Hematopoietic multipotent progenitor cell treated with erythropoietin and hydrocortisone succinate and interleukin-3 and kit ligand, for 4 days (in vitro differentiated cells): ENCODE measurements around the gene COLEC12.

Experiments used
- DNase-seq: peaks from one replicate; pipeline ENCODE4 v3.0.0-alpha.2; 2015

COLEC12 gene

GRCh38 chr18:406677-407076 lies 93.8 kb downstream of the COLEC12 start:
- DNase-seq, result no peak

DNA sequence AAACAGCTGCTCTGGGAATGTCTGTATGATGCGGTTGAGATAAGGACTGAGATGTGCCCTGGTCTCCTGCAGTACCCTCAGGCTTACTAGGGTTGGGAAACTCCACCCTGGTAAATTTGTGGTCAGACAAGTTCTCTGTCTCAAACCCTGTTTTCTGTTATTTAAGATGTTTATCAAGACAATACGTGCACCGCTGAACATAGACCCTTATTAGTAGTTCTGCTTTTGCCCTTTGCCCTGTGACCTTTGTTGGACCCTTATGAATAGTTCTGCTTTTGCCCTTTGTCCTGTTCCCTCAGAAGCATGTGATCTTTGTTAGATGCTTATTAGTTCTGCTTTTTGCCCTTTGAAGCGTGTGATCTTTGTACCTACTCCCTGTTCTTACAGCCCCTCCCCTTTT lies 95.5 kb downstream of the COLEC12 start:
- DNase-seq, result peak; percentile 24

DNA sequence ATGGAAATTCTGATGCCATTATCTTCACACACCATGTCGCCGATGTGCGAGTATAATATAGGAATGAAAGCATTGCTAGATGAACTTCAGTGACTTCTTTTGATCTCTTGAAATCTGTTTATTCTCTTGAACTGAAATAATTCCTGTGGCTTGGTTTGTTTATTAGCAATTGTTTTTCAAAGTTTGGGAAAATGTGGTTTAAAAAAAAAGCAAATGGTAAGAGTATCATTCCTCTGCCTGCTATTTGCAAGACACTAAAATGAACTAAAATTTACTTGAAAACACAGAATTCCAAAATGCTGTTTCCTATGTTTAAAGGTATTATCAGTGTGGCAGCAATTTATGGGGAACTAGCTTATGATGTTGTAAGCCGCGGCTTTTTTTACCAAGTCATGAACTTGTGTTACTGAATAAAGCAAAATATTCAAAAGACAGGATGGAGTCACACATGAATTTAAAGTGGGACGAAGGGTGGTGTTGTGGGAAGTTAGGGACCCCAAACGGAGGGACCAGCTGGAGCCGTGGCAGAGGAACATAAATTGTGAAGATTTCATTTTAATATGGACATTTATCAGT lies 96.4 kb downstream of the COLEC12 start:
- no peak for DNase-seq

DNA sequence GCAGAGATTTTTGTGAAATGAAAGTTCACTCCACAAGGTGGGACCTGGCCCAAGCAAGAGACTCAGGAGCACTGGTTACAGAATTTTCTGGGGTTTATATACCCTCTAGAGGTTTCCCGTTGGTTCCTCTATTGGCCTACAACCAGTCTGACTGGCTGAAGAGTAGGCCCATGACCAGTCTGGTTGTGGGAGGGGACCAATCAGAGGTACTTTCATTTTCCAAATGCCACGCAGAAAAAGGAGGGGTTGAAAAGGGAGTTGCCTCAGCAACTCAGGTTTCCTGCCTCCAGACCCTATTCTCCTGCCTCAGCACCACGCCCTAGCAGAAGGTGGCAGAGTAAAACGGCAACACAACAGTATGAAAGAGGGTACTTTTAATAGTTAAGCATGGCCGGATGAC lies 98.4 kb downstream of the COLEC12 start:
- DNase-seq, result no peak

DNA sequence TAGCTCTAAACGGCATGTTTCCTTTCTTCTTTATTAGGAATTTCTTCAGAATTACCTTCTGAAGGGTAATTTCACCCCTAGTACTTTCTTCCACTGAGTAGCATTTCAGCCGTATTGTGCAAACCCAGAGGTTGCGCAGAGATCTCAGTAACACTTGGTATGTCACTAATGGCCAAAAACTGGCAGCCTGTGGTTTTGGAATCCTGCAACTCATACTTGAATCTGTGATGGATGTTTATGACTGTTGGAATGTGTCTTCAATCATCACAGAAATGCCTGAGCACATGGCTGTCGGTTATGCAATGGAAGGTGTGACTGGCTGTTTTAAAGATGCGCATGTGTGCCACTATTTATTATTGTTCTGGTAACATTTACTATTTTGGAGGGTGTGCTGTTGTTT lies 100.0 kb downstream of the COLEC12 start:
- DNase-seq, result peak; percentile 51

DNA sequence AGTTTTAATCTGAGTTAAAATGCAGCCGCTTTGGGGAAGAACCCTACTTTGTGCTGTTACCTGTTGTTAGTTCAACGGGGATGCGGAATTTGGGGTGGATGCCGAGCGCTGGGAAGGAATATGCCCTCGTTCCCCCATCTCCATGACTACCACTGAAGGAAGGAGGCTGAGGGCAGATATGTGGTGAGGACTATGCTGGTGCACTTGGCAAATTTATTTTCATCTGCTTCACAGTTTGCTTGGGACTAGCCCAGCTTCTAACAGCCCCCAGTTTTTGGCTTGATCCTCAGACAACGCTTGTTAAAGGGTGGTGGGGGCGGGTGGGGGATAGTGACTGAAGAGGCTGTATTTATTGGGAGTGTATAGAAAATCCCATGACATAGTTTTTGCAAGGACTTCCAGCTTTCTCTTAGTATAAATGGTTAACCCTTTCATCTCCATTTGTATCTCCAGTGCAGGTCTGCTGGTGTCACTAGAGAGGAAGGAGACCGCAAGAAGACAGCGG lies 100.8 kb downstream of the COLEC12 start:
- DNase-seq, result no peak

DNA sequence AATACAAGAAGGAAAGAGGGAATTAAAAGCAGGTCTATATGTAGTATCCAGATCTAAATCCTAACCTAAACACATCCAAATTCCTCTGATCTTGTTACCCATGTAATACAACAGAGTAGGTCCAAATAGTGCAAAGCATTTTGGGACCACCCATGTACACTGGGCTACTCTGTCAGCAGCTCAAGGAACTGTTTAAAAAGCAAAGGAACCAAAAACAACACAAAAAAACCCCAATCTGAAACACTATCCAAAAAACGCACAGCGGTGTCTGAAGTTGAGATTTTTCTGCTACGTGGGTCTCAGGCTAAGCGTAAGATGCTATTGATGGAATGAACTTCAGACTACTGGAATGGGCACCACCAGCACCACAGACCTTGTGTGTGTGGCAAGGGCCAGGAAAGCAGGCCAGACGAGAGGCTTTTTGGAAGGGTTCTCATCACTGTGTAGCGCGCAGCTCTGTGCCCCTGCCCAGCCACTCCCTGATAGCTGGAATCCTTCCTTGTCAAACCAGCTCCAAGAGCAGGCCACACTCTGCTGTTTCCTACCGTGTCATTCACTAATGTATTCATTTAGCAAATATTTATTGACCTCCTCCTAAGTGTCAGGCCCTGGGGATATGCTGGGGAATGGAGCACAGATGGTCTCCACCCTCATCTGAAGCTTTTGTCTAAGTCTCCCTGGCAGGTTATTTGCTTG lies 101.4 kb downstream of the COLEC12 start:
- no peak for DNase-seq

- DNase-seq, result no peak
These were observed 103.9 kb downstream of the COLEC12 start for GRCh38 chr18:396556-396955.

DNA sequence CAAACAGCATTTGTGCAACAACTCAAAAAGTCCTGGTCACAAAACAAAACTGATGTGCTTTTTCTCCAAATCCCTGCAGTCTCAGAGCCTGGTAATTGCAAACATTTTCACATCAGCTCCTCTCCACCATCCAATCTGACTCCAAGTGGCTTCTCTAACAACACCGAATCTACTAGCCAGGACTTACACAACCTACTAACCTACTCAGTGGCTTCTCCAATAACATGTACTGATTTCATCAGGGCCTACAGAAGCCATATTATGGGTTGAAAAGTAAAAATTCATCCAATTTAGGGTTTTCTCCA lies 104.3 kb downstream of the COLEC12 start:
- DNase-seq, result no peak

- no peak for DNase-seq
These were observed 104.8 kb downstream of the COLEC12 start for GRCh38 chr18:395456-396250.

GRCh38 chr18:394987-395362 lies 105.5 kb downstream of the COLEC12 start:
- DNase-seq, result no peak

- no peak for DNase-seq
These were observed 106.1 kb downstream of the COLEC12 start for GRCh38 chr18:394262-394986.

GRCh38 chr18:393574-393957 lies 106.9 kb downstream of the COLEC12 start:
- DNase-seq, result no peak

DNA sequence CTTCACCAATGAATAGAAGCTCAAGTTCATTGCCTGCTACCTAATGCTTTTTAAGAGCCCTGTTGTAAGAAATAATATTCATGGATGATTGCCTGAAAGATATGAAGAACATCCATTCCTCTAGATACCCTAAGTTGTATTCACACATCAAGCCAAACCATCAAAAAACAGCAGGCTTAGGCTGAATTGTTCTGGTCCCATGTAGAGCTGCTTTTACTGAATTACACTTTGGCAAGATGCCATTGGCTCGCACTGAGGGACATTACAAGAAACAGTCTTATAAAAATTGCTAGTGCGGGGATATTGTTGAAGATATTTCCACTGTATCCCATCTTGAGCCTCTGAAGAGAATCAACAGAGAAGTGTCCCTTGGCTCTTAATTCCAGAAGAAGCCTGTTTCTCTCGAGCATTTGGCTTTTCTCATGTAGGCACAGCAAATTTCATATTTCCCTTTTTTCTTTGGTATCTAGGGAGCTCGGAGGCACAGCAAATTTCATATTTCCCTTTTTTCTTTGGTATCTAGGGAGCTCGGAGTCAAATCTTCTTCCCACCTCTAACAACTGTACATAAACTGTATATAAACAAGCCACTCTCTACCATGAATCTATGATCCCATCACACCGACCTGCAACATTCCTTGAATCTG lies 107.5 kb downstream of the COLEC12 start:
- DNase-seq, result no peak

DNA sequence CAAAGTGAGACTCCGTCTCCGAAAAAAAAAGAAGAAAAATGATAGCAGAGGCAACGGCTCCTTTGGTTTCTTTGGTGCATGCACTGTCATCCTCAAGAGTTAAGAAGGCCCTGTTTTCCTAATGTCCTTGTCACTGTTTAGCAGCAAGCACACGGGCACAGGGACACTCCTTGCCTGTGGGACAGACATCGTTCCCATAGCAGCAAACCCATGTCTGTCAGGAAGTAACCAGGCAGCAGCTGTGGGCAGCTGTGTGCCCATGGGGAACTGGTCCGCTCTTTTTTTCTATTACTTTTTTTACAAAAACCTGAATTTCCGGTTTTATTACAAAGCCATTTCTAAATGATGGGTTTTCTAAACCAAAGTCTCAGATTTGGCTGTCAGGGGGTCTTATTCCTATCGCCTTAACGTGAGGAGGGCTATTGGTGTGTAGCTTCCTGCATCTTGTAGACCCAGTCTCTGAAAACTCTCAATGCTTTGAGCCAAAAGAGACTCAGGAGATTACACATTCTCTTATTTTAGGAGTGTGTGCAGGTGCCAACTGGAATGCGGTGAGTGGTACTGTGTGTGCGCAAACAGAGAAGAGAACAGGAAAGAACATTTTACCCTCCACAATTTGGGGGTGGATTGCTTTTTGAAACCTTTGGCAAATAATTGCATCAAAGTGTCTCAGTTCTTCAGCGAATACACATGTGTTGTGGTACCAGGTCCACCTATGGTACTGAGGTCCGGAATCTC lies 109.6 kb downstream of the COLEC12 start:
- DNase-seq, result no peak

DNA sequence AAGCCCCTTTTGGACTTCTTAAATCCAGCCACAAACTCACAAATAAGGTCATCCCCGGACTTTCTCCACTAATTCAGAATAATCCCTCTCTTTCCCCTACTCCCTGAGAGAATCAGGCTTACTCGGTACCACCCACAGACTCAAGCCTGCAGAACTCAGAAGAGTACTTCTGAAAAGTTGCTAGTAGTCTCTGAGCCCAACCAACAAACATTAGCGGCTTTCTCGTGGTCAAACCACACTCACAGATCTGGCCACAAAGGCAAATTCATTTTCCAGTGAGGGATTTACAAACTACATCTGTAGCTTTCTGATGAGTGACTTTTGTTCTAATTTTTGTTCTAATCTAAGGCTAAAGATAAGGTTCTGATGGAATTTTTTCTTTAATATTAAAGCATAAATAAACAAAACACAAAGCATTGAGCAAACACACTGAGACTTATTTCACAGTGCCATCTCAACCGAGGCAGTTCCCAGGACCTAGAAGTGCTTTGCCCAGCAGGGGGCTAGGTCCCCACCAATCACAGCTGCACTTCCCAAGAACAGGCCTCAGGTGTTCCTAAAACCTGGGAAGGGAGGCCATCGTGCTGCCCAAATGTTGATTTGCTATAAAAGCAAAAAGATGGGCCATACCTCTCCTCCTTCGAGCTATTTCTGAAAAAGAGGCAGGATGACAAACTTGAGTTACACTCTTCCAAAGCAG lies 110.7 kb downstream of the COLEC12 start:
- peak; percentile 34 for DNase-seq

DNA sequence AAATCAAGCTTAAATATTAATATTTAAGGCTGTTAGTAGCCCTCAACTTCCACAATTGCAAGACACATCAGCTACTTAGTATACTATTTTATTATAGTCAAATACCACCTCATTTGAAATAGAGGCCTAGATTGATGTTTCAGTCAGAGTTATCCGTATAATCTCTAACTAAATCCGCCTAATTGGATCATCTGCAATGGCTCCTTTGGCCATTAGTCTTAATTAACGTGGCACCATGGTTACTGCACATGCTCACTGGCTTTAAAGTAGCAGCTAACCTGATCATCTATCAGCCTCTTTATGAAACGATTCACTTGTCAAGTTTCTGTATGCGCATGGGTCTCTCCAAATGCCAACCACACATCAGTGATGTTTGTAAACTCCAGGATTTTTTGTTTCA lies 112.3 kb downstream of the COLEC12 start:
- no peak for DNase-seq

DNA sequence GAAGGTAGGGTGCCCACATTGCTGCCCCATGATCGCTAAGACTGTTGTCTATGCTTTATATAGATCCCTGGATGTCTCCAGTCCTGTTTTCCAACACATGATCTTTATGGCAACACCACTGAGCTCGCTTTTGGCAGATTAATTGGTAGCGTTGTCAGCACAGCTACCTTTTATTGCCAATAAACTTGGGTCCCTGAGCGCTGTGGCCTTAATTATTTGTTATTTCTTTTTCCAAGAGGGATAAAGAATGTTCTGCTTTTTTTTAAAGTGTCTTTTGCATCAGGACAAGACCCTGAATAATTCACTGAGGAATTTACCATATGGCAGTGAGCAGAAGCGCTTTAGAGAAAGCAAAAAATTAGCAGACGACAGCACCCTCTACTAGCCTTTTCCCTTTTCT lies 113.5 kb downstream of the COLEC12 start:
- DNase-seq, result no peak

DNA sequence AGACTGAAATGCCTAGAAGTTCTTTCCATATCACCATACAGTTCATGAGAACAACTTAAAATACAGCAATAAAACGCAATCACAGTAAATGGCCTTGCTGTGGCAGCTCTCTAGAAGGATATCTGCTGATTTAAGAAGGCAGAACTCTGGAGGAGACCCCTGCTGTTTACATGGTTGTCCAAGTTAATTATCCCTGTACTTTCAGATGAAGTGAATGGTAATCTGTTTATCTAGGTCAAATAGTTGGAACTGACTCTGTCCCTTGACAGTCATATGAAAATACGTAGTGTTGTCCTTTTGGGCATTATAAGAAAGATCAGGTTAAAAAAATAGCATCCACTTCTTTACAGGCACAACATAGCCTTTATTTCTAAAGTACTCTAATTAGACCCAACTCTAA lies 115.6 kb downstream of the COLEC12 start:
- no peak for DNase-seq

DNA sequence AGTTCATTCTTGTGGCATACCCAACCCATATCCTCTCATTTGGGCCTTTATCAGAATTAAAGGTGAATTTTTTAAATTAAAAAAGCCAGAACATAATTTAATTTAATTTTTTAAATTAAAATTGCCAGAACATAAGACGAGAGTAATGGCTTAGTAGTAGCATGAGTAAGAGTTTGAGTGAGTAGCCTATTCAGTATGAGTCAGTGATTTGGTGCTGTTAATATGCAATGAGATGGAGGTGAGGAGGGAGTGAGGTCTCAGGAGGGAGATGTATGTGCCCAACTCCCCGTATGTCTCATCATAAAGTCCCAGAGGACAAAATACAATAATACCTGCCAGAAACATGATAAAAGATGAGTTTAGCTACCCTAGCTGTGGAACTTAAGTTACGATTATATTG lies 117.4 kb downstream of the COLEC12 start:
- DNase-seq, result no peak

DNA sequence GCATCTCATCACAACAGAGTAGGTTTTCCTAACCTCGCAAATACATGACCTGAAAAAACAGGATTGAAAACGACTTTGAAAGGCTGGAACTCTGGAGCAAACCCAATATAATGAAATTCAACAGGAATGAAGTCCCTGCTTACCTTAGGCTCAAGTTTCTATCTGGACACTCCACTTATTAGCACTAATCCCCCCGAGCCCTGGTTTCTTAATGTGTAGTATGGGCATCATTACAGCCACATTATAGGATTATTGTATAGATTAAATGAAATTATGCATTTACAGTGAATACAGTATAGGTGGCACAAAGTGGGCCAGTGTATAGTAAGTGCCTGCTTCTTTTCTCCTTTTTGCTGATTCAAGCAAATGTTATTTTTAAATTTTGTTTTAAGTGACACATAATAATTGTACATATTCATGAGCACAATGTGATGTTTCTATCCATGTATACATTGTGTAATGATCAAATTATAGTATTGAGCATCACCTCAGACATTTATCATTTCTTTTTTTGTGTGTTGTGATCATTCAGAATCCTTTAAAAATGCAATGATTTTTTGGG lies 118.0 kb downstream of the COLEC12 start:
- DNase-seq, result no peak
